HTERT RPE-1 (cell line): ENCODE results near the gene VSTM1.

ENCODE experiments used
- in situ Hi-C: fragments of 300-500 bp; cut with MboI; formaldehyde crosslinking; loops from 4 replicates; pipeline ENCODE4 v1.14.3; 2020; ENCODE audit warnings: low sequenced_read_pairs

VSTM1 gene

GRCh38 chr19:54013866-54014265 is 49.8 kb downstream of the VSTM1 start:
- in situ Hi-C loops, result no loop called here

- in situ Hi-C loops, result no loop called here
Observed at GRCh38 chr19:54011507-54012211, 52.0 kb downstream of the VSTM1 start.

GRCh38 chr19:54010474-54010873 is 53.2 kb downstream of the VSTM1 start:
- in situ Hi-C loops, result no loop called here

GRCh38 chr19:54009440-54009839 is 54.3 kb downstream of the VSTM1 start:
- in situ Hi-C loops, result no loop called here

GRCh38 chr19:54002495-54003315 is 61.0 kb downstream of the VSTM1 start:
- in situ Hi-C loops, result no loop called here

- in situ Hi-C loops, result no loop called here
Observed at GRCh38 chr19:54001496-54001895, 62.2 kb downstream of the VSTM1 start.

GRCh38 chr19:53999694-54000093 is 64.0 kb downstream of the VSTM1 start:
- in situ Hi-C loops, result no loop called here

- in situ Hi-C loops, result no loop called here
Observed at GRCh38 chr19:53998223-53998622, 65.5 kb downstream of the VSTM1 start.

- in situ Hi-C loops, result no loop called here
Observed at GRCh38 chr19:53994811-53995210, 68.9 kb downstream of the VSTM1 start.

- in situ Hi-C loops, result no loop called here
Observed at GRCh38 chr19:53993448-53993847, 70.2 kb downstream of the VSTM1 start.

- in situ Hi-C loops, result no loop called here
Observed at GRCh38 chr19:53992815-53993214, 70.9 kb downstream of the VSTM1 start.

- in situ Hi-C loops, result no loop called here
Observed at GRCh38 chr19:53992211-53992610, 71.5 kb downstream of the VSTM1 start.

- in situ Hi-C loops, result no loop called here
Observed at GRCh38 chr19:53991224-53992113, 72.2 kb downstream of the VSTM1 start, which contains the start of gene CACNG6. TSS of gene CACNG6 (plus strand) at chr19:53991637. CDS start at chr19:53992878, 1,241 bp downstream.
